ENCODE measurements around the gene NFIL3. TPM values are rescaled to one million over a fixed set of nuclear protein-coding genes. Genes with fewer than 3 reads are reported as not detected.

Gene NFIL3
- total RNA-seq, 1 donor from 2014 or later = 25.7 TPM

DNA sequence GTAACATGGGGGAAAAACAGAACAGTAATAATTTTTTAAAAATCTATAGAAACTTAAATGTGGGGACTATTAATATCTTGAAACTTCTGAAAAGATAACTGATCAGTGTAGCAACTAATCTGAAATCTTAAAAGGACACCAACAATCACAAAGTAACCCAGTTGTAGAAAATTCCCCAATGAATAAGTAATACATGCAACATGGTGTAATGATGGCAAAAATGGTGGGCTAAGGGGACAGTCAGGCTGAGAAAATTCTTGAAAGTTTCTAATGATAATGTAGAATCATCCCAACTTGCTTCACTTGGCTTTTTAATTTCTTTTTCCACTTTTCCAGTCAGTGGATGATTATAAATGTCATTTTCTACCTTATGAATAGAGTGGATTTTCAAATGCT lies 5.4 kb downstream of the NFIL3 start:
- peaks cover 48% of the 10 kb centered on the region for H3K4me1 ChIP-seq
- no peaks in the 10 kb centered on the region for H3K27me3 ChIP-seq (ENCODE audit: low read depth)
- no peak overlapping the region for H3K27ac ChIP-seq
- ATAC-seq (no peak), DNase-seq (no peak)
- H3K4me3 ChIP-seq = no peak overlapping the region
- no peaks in the 10 kb centered on the region for H3K9me3 ChIP-seq
- H3K36me3 ChIP-seq = no peaks in the 10 kb centered on the region
- intact Hi-C loops (cut with DNase I) = no loop called here
- TF ChIP-seq, protein P1, sequence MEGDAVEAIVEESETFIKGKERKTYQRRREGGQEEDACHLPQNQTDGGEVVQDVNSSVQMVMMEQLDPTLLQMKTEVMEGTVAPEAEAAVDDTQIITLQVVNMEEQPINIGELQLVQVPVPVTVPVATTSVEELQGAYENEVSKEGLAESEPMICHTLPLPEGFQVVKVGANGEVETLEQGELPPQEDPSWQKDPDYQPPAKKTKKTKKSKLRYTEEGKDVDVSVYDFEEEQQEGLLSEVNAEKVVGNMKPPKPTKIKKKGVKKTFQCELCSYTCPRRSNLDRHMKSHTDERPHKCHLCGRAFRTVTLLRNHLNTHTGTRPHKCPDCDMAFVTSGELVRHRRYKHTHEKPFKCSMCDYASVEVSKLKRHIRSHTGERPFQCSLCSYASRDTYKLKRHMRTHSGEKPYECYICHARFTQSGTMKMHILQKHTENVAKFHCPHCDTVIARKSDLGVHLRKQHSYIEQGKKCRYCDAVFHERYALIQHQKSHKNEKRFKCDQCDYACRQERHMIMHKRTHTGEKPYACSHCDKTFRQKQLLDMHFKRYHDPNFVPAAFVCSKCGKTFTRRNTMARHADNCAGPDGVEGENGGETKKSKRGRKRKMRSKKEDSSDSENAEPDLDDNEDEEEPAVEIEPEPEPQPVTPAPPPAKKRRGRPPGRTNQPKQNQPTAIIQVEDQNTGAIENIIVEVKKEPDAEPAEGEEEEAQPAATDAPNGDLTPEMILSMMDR (IDR thresholded peaks at IDR 0.05) = no peak

DNA sequence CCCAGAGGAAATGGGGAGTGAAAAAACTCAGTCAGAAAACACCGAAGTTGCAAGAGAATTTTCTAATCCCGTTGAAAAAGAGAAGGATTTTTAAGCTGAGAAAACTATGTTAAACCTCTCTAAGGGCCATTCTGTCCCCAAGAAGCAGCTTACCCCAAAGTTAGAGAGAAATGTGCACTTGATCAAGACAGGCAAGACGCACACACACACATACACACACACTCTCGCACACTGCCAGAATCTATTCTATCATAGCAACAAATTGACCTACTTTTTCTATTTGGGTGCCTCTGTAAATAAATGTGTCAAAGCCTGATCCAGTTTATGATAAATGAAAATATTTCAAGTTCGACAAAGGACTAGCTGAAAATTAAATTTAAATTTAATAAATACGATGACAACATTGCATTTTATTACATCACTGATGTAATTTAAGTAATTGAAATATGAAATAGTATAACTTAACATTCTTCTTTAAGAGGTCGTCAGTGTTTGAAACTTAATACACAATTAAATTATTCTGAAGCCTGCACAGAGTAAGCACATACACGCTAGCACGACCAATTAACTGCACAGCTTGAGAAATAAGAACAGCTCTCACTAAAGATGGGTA lies 5.9 kb downstream of the NFIL3 start:
- Histone ChIP-seq H3K27me3 (ENCODE audit: low read depth) (no peaks in the 10 kb centered on the region), H3K36me3 (no peaks in the 10 kb centered on the region), H3K27ac (no peak overlapping the region), H3K4me1 (peaks cover 48% of the 10 kb centered on the region), H3K4me3 (no peak overlapping the region), H3K9me3 (no peaks in the 10 kb centered on the region)
- ATAC-seq (no peak), DNase-seq (no peak)
- TF ChIP-seq, protein P1 (IDR thresholded peaks at IDR 0.05) = no peak
- intact Hi-C loops (cut with DNase I) = no loop called here

DNA sequence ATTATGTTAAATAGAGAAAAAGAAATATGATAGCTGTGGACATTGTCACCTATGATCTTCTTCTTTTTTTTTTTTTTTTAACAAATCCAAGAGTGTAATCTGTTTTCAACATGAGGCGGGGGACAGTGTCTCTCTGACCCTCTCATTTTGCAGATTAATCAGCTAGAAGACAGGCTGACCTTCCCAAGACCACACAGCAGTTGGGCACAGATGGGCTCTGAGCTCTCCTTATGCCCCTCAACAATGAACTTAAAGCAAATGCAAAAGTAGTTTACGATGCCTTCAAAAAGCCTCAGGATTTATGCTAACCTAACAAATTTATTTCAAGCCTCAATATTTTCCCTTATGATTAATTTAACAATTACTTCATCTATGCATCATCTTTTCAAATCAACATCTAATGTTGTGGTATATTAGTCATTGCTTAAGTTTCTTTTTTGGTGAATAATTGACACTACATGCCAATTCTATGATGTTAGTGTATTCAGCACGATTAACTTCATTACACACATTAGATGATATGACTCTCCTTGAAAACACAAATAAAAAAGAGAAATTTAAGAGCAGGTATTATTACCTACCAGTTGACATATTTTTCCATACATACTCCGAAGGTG lies 7.4 kb downstream of the NFIL3 start:
- intact Hi-C loops (cut with DNase I) = no loop called here
- TF ChIP-seq, protein P1 (IDR thresholded peaks at IDR 0.05) = no peak
- peaks cover 44% of the 10 kb centered on the region for H3K4me1 ChIP-seq
- ATAC-seq (no peak), DNase-seq (no peak)
- H3K4me3 ChIP-seq = no peak overlapping the region
- H3K36me3 ChIP-seq = no peaks in the 10 kb centered on the region
- H3K9me3 ChIP-seq = no peaks in the 10 kb centered on the region
- H3K27ac ChIP-seq = no peak overlapping the region
- no peaks in the 10 kb centered on the region for H3K27me3 ChIP-seq (ENCODE audit: low read depth)

DNA sequence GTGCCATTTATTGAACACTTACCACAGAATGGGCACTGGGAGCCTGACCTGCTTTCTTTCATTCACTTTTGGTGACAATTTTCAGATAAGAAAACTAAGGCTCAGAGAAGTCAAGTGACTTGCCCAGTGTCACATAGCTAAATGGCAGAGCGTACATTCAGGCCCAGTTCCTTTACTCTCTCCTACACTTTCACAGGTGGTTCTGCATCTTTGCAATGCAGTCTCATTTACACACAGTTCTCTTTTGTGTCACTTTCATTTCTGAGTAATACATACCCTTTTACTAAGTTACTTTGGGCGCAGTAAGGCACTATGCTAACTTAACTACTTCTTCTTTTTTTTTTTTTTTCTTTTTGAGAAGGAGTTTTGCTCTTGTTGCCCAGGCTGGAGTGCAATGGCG lies 8.3 kb downstream of the NFIL3 start:
- H3K9me3 ChIP-seq = no peaks in the 10 kb centered on the region
- peaks cover 44% of the 10 kb centered on the region for H3K4me1 ChIP-seq
- DNase-seq = no peak
- peaks cover 3% of the 10 kb centered on the region for H3K36me3 ChIP-seq
- TF ChIP-seq, protein P1 (IDR thresholded peaks at IDR 0.05) = no peak
- intact Hi-C loops (cut with DNase I) = no loop called here
- no peaks in the 10 kb centered on the region for H3K27me3 ChIP-seq (ENCODE audit: low read depth)
- no peak overlapping the region for H3K27ac ChIP-seq
- no peak overlapping the region for H3K4me3 ChIP-seq
- peak; percentile 25 to 72 for ATAC-seq

GRCh38 chr9:91412941-91413340 lies 10.7 kb downstream of the NFIL3 start:
- ATAC-seq = no peak
- Histone ChIP-seq H3K36me3 (peaks cover 17% of the 10 kb centered on the region), H3K4me3 (no peak overlapping the region), H3K27ac (no peak overlapping the region), H3K4me1 (peaks cover 26% of the 10 kb centered on the region), H3K9me3 (no peaks in the 10 kb centered on the region), H3K27me3 (ENCODE audit: low read depth) (no peaks in the 10 kb centered on the region)
- no peak for DNase-seq
- intact Hi-C loops (cut with DNase I) = no loop called here
- TF ChIP-seq, protein P1 (IDR thresholded peaks at IDR 0.05) = no peak

Measured in lower lobe of right lung (tissue), 2 donors.